HL-60/S4 treated with phorbol 12-myristate 13-acetate at 8.2 ng/mL for 4 days and 3 days (cell line): ENCODE measurements around the gene JADE2.

ENCODE experiments used
- in situ Hi-C: fragments of 300-500 bp; cut with MboI; formaldehyde crosslinking; loops from 2 replicates; pipeline ENCODE4 v1.15.0; 2022; ENCODE audit warnings: low sequenced_read_pairs

Gene JADE2

DNA sequence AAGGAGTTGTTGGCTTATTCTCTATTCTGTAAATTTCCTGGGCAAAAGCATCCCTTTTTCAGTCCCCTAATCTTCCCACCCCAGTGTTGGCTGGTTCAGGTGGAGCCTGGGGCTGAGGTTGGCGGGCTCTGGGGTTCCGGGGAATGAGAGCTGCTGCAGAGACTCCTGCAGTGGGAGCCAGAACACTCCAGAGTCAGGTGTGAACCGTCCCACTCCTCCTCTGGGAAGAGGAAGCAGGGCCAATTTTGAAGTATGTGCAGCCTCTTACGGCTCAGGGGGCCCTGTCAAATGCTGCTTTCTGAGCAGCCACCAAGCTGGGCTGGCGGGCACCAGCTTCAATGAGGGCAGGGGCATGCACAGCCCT, 42.8 kb downstream of the JADE2 start:
- in situ Hi-C loops: no loop called here

DNA sequence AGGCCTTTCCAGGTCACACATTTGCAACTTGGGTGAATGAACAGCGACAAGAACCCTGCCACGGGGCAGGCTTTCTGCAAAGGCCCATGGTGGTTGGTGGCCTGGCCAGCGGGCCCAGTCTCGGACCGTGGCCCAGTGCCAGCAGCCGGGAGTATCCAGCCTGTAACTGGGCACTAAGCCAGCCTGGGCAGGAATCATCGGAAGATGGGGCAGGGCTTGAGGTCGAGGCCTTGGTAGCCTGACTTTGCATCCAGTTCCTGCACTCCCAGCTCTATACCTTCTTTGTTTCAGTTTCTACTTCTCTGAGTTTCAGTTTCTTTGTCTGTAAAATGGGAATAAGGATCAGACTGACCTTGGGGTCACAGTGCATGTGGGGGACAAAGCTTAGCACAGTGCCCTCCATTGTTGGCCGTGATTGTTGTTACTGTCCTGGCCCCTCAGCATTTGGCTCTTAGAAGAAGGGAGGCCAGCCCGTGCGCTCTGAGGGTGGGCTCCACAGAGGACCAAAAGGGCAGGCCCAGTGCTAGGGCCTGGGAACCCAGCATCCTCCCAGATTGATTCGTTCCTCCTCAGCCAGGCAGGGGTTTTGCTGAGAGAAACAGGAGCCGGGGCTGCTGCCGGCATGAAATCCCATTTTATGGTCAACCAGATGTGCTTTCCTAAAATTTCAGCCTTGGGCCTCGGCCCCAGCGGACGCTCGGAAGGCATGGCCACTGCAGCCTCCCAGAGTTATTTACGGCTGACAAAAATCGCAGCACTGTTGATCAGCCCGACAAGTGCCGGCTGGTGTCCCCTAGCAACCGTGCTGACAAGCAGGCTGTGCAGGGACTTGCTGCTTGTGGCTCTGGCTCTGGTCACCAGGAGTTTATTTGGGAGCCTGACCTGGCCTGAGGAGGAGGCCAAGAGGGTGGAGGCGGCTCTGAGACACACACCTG, 43.6 kb downstream of the JADE2 start:
- in situ Hi-C loops: no loop called here

DNA sequence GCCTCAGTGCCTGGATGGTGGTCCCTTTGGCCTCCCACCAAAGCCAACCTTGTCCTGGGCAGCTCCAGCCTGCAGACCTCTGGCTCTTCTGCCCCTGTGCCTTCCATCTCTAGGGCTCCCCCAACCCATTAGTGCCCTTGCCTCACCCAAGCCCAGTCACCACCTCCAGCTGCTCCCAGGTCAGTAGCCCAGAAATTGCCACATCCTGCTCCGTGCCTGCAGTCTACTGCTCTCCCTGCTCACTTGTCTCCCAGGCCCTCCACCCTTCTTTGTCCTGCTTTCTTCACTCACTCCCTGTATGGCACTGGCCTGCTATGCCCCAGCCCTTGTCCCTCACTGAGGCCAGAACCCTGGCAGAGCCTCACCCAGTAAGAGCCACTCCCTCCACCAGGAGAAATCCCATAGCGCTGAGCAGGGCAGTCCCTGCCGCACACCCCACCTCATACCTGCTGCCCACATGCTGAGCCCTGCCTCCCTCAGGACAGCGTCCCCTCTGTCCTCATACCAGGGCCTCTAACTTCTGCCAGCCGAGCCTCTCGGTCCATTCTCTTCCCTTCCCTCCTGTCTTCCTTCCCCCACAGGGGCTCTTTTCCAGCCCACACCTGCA, 44.4 kb downstream of the JADE2 start:
- in situ Hi-C loops: no loop called here

DNA sequence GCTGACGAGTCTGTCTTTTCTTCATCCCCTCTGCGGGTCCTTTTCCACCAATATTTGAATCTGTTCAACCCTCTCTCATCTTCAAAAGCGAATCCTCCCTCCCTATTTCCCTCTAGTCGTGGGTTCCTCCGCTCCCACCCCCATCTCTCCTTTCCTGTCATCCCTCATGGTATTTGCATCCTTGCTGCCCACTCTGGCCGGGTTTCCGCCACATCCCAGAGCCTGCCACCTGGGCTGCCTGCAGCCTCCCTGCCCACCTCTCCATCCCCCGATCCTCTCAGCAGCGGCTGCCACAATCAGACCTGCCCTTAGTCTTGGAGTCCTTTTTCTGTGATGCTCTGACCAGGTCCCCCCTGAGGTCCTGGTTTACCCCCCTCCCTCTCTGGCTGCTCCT, 44.9 kb downstream of the JADE2 start:
- in situ Hi-C loops: no loop called here

DNA sequence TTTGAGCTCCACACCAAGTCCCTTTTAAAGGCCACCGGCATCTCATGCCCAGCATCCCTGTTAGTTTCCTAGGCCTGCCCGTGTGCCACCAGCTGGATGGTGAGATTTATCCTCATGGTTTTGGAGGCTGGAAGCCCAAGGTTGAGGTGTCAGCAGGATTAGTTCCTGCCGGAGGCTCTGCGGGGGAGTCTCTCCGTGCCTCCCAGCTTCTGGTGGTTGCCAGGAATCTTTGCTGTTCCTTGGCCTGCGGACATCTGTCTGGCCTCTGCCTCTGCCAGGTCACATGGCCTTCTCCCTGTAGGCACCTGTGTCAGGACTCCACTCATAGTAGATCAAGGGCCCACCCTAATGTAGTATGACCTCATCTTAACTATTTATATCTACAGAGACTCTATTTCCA, 45.4 kb downstream of the JADE2 start:
- in situ Hi-C loops: no loop called here

DNA sequence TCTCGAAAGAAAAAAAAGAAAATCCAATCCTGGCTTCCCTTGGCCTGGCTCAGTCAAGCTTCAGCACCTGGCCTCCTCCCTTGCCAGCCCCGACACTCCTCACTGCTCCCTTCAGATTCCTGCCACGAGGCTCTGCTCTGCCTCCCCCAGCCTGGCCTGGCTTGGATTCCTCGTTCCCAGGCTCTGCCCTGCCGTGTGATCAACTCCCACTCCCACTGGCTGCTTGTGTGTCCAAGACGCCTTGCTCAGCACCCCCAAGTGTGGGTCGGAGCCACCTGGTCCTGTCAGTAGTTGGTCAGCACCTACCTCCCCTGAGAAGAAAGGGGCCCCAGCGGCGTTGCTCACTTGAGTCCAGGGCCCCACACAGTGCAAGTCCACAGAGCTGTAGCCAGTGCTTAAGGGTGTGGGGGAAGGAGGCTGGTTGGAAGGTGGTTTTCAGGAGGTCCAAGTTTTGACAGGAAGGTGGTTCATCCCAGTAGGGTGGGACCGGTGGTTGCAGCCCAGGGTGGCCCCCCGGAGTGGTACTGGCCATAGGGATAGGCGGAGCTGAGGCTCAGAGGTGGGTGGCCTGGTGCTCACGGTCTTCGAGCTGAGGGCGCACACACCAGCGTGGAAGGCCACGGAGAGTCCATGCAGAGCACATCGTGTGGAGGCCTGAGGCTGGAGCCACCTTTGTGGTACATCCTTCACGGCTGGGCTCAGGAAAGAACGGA, 46.4 kb downstream of the JADE2 start:
- in situ Hi-C loops: no loop called here

DNA sequence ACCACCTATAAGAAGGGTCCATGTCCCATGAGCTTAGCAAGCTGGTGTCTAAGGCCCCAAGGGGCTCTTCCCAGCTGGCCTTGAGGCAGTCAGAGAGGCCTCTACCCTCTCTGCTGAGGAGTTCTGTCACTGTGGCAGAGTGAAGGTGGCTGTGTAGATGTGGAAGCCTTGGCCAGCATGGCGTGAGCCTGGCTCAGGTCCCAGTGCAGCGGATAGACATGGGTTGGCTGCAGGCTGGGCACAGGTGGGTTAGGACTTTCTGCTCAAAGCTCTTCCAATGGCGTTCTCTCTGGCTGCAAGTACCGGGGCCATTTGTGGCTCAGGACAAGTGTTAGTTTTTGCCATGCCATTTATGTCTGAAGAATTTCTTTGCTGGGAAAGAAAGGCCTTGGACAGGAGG, 47.3 kb downstream of the JADE2 start:
- in situ Hi-C loops: no loop called here

DNA sequence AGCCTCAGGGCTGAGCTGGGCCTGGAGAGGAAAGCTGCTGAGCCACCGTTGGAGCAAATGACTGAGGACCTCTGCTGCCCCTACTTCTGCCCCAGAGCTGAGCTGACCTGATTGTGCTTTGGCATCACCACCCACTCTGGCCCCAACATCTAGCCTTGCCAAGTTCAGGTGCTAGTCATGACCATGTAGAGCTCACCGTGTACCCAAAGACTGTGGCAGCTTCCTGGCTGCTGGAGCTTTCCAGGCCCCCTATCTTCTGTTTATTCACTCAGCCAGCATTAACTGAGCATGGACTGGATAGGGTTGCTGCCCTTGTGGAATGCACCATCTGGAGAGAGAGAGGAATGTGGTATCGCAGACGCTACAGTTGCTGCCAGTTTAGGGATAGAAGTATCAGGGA, 49.1 kb downstream of the JADE2 start:
- in situ Hi-C loops: no loop called here

DNA sequence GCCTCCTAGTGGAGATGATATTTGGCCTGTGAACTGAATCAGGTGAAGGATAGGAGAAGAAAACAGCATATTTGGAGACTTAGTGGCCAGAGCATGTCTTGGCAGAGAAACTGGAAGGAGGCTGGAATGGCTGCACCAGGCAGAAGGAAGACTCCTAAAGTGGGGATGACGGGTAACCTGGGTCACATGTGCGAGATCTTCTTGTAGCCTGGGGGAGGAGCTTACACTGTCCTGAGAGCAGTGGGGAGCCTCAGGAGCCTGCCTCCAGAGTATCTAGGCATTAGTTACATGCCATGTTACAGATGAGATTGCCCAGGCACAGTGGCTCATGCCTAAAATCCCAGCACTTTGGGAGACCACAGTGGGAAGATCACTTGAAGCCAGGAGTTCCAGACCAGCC, 49.8 kb downstream of the JADE2 start:
- in situ Hi-C loops: loop anchor here (25.0 kb wide), 1 partner anchor 263 kb away; no protein-coding TSS in a partner anchor

DNA sequence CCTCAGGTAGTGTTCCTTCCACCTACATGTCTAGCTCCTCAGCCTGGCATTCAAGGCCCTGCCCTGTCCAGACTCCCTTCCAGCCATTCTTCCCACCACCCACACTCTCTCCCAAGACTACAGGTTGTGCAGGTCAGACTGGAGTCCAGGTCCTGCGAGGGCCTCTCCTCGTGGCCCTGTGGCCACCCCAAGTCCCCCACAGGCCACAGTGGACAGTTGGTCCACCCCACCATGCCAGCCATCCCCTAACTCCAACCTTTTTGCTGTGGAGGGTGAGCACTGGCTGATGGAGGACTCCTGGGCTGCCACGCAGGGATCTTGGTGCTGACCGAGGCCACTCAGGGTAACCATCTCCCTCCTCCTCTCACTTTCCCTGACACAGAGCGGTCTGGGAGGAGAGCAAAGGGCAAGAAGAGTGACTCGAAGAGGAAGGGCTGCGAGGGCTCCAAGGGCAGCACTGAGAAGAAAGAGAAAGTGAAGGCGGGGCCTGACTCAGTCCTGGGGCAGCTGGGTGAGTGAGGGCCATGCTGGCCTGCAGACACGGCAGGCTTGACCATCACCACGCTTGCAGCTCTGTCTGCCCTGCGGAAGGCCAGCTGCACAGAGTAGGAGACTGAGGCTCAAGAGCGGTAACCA, 51.0 kb downstream of the JADE2 start:
- in situ Hi-C loops: loop anchor here (25.0 kb wide), 1 partner anchor 264 kb away; no protein-coding TSS in a partner anchor

DNA sequence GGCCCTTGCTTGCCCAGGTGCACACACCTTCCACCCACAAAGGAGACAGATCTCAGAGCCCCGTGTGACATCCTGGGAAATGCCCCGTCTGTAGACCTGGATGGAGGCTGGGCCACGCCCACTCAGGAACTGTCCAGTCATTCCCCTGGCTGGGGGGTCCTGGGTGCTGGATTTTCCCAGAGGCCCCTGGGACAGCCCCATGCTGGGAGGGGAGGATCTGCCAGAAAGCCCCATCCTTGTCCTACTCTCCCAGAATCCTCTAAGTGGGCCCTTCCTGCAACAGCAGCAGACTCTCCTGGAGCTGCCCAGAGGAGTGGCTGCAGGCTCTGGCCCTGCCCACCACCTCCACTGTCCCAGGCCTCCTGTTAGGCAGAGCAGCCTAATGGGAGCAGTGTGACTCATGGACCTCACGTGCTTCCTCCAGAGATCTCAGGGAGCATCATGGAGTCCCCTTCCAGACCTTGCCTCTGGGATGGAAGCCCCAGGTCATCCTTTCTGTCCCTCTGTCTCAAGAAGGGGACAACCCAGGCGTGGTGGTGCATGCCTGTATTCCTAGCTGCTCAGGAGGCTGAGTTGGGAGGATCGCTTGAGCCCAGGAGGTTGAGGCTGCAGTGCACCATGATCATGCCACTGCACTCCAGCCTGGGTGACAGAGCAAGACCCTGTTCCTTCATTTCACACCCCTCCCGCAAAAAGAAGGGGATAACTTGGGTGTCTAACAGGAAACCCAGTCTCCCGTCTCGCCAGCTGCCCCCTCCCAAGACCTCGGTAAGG, 51.7 kb downstream of the JADE2 start:
- in situ Hi-C loops: loop anchor here (25.0 kb wide), 1 partner anchor 265 kb away; no protein-coding TSS in a partner anchor

DNA sequence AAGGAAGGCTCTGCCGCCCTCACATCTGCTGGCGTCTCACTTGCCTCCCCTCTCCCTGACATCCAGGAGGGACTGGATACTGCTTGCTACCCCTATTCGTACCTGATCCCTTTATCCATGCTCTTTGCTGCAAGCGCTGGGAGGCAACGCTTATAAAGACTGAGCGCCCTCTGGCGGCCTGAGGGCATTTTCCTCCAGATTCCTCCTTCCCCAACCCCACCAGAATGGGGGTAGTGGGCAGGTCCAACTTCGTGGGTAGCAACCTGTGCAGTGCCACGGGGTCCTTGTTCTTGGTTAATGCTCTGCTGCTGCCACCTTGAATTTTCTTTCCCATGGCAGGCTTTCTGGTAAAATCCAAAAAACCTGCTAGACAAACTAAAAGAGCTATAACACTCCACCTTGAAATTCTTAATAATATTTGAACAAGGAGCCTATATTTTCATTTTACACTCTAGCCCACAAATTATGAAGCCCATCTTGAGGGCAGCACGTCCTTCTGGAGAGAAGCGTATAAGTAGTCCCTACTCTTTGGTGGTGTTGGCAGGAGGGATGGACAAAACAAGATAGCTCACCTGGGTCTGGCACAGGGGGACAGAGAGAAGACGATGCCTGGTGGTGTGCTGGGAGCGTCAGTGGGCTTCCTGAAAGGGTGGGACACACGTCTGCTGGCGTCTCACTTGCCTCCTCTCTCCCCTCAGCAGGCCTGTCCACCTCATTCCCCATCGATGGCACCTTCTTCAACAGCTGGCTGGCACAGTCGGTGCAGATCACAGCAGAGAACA, 52.5 kb downstream of the JADE2 start:
- in situ Hi-C loops: loop anchor here (25.0 kb wide), 1 partner anchor 266 kb away; no protein-coding TSS in a partner anchor

DNA sequence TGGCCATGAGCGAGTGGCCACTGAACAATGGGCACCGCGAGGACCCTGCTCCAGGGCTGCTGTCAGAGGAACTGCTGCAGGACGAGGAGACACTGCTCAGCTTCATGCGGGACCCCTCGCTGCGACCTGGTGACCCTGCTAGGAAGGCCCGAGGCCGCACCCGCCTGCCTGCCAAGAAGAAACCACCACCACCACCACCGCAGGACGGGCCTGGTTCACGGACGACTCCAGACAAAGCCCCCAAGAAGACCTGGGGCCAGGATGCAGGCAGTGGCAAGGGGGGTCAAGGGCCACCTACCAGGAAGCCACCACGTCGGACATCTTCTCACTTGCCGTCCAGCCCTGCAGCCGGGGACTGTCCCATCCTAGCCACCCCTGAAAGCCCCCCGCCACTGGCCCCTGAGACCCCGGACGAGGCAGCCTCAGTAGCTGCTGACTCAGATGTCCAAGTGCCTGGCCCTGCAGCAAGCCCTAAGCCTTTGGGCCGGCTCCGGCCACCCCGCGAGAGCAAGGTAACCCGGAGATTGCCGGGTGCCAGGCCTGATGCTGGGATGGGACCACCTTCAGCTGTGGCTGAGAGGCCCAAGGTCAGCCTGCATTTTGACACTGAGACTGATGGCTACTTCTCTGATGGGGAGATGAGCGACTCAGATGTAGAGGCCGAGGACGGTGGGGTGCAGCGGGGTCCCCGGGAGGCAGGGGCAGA, 53.3 kb downstream of the JADE2 start:
- in situ Hi-C loops: loop anchor here (25.0 kb wide), 1 partner anchor 266 kb away; no protein-coding TSS in a partner anchor

DNA sequence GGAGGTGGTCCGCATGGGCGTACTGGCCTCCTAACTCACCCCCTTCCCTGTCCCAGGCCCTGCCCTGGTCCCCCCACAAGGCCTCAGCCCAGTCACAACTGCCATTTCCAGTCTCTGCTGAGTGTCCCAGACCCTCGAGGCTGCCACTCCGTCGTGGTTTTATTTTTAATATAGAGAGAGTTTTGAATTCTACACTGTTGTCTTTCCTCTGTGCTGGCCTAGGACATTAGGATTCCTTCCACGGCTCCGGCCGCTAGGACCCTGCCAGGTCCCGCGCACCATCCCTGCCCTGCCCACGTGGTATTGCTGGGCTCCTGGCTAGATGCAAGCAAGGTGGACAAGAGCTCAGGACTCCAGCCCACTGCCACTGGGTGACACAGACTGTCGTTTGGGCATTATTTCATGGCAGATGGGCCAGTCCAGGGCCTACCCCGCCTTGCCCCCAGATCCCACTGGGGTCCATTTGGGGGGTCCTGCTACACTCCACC, 53.9 kb downstream of the JADE2 start:
- in situ Hi-C loops: loop anchor here (25.0 kb wide), 1 partner anchor 267 kb away; no protein-coding TSS in a partner anchor

DNA sequence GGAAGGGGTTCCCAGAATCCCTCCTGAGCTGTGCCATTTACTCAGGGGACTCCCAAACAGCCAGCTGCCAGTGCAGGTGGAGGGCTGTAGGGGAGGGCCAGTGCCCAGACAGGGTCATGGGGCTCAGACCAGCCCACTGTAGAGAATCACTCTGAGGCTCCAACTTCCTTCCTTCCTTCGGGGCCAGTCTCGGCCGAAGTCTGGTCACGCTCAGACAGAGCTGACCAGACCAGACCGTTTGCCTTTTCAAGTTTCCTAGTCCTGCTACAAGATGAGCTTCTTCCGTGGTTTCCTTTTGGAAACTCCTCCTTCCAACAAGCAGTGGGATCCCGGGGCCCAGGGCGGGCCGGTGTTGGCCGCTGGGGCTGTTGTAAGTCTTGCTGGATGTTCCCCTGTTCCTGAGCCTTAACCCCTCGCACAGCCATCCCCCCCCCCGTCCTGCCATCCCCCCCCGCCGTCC, 54.6 kb downstream of the JADE2 start:
- in situ Hi-C loops: loop anchor here (25.0 kb wide), 1 partner anchor 268 kb away; no protein-coding TSS in a partner anchor

DNA sequence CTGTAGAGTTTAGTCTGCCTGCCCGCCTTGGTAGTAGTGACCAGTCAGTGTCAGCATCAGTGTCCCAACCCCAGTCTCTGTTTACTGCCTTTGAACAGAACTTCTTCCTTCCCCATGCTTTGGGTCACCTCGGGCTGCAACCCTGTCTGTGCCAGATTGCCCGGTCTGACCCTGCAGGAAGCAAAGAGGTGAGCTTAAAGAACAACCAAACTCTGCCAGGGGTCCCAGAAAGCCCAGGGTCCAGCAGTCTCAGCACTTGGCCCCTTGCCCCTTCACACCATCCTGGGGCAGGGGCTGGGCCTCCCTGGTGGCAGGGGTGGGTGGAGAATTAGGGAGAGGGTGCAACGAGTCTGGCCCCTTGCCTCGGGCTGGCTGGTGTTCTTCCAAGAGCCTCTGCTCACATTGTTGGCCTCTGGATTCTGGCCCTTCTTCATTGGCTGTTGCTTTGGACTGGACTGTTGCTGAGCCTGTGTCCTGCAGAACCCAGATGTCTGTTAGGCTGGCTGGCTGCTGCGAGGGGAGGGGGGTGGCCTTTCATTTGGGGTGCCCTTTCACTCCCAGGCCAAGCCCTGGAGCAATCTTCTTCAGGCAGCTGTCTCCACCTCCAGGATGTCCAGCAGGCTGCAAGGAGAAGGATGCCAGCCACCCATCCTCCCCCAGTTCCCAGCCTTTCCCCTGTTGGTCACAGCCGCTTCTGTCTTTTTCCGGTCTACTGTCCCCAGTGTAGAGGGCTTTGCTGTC, 55.9 kb downstream of the JADE2 start:
- in situ Hi-C loops: loop anchor here (25.0 kb wide), 1 partner anchor 269 kb away; no protein-coding TSS in a partner anchor

DNA sequence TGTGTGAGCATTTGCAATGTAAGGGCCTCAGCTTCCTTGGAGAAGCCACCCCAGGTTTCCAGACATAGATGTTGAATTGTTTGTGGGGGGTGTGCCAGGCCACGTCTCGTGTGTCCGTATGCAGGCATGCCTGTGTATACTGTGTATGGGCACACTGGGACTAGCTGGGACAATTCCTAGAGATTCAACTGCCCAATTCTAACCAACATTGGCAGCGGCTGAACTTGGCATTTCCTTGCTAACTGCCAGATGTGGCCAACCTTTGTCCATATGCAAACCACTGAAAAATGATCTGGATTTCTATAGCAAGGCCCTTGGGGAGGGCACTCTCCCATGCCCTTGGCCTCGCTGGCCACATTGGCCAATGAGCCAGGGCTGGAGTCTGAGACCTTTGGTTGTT, 56.8 kb downstream of the JADE2 start:
- in situ Hi-C loops: loop anchor here (25.0 kb wide), 1 partner anchor 270 kb away; no protein-coding TSS in a partner anchor
